HG03025 (cell line): ENCODE data around the gene ATXN7L1.

Source experiments
- ATAC-seq: cut with Tn5 transposase; IDR thresholded peaks from one replicate; pipeline ENCODE4 v1.9.1; 2021; ENCODE audit warnings: mild to moderate bottlenecking, moderate library complexity; ENCODE audit not compliant: unreplicated experiment, low FRiP score

The ATXN7L1 gene

DNA sequence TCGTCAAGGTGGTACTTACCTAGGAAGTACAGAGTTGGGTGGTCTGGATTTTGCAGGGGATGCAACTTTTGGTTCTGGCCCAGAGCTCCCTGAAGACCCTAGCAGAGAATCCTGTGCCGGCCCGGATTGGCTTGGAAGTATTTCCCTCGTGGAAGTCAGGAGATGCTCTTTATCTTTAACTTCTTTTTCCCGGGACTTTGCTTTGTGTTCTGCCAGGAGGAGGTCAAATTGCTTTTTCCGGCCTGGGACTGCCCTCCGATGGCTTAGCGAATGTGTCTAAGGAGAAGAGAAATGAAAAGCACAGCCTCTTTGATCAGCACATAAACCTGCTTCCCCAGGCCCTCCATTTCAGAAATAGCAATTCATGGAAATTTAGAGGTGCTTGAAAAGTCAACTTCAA lies 238.1 kb downstream of the ATXN7L1 start:
- ATAC-seq: no peak

DNA sequence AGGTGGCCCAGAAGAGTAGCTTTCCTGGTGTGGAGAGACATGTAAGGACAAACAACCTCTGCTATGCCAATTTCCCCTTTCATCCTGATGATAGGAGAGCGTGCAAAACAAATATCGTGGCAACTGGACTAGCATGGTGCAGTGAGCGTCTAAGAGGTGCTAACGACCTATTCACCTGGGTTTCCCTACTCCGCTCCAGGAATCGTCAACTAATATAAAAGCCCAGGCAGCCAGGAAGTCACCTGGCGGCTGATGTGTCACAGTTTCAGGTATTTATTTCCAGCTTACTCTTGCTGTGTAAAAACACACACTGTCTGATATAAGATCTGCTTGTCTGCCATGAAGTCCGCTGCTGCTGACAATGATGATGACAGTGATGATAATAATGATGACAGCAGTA lies 238.6 kb downstream of the ATXN7L1 start:
- ATAC-seq: no peak

DNA sequence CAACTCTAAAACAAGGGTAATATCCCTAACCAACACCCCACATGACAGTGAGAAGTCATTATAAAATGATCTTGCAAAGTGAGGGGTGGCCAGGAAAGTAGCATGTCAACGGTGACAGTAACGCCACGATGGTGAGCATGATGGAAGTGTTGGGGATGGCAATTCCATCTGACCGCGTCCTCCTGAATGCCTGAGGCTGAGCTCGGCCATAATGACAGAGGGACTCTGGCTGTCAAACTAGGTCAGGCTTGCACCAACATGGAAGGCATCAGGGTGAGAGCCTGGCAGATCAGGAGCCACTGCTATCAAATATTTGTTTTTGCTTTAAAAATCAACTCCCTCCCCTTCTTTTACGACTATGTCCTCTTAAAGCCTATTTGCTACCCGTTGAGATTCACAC lies 239.4 kb downstream of the ATXN7L1 start:
- no peak for ATAC-seq

DNA sequence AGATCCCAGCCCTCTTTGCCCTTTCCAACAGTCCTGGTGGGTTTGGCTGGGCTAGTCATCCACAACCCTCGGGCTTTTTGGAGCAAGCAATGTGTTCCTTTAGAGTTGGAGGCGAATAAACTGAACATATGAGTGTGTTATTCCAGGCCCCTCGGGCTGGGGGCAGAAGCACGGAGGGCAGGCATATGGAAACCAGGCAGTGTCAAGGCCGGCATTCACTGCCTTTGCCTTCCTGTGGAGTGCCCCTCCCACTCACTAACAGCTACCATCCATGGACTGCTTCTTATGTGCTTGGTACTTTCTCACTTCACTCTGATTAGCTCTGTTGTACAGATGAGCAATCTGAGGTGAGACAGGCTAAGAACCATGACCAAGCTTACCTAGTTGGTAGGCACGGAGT lies 241.2 kb downstream of the ATXN7L1 start:
- ATAC-seq: no peak

DNA sequence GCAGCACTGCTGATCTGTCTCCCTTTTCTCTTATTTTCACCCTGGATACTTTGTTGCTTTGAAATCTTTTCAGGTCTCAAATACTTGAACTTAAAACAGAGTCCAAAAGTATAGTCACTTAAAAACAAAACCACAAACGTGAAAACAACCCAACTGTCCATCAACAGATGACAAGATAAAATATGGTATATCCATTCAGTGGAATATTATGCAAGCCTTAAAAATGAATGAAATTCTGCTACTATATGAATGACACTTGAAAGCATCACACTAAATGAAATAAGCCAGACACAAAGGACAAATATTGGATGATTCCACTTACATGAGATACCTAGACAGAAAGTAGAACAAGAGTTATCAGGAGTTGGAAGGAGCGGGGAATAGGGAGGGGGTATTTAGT lies 250.4 kb downstream of the ATXN7L1 start:
- ATAC-seq: no peak

DNA sequence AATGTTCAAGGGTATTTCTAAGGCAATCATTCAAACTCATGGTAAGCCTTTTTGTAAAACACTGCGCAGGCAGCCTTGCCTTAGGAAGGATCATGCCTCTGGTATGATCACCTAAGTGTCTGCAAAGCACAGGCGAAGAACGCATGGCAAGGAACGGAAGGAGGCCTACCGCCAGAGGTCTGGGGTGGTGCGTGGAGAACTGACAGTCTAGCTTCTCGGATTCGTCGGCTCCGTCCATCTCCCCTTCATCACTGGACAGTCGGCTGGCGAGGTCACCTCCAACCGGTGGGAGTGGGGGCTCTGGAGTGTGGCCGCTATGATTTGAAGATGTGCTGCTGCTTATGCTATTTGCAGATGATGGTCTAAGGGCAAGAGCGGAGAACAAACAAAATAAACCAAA lies 252.5 kb downstream of the ATXN7L1 start:
- ATAC-seq: no peak

DNA sequence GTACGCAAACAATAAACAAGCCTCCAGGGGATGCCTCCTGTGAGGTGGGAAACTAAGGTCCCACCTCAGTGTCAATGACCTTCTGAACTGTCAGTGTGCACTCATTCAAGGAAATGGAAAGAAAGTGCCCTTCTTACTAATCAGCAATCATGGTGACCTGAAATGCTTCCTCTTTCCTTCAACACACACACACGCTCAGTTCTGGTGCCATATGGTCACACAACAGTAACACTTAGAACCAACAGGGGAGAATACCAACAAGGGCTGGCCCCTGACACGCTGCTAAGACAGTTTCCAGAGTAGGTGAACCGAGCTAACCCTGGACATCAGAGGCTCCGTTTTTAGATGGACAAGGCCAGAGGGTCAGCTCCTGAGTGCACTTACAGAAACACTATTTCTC lies 253.0 kb downstream of the ATXN7L1 start:
- no peak for ATAC-seq

DNA sequence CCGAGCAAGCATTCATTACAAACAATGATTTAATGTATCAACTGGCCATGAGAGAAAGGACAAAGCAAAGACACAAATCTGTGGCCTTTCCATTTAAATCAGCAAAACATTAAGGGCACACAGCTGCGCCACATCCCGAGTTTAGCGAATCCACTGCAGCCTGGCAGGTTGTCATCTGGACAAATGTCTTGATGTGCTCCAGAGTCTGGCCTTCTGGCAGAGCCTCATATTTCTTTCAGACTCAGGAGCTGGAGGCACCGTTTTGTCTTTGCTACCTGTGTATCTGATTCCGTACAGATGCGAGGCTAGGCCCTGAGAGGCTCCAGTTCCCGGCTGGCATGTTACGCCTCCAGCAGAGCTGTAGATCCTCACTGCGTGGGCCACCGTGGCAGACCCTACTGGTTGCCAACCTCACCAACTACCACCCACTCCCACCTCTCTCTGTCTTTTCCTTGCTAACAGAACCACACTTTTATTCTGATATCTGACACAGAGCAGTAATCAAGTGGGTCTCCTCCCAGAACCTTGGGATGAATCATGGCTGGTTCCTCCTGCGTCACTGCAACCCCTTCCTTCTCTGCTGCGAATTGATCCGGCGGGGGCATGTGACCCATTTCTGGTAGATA lies 254.2 kb downstream of the ATXN7L1 start:
- no peak for ATAC-seq

DNA sequence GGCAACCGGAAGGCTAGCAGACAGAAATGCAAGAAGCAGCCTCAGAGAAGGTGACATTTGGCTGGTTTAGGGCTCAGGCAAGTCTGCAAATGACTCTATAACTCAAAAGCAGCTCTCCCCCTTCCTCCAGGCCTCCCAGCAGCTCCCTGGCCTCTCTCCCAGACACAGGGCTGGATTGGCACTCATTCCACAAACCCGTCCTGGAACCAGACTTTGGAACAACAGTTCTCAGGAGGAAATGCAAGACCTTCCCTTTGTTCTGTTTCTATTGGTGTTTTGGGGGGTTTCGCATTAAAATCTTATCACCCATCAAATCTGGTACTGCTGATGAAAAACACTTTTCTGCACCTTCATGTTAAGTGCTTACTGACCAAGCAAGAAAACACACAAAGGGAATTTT lies 254.8 kb downstream of the ATXN7L1 start:
- ATAC-seq: no peak

DNA sequence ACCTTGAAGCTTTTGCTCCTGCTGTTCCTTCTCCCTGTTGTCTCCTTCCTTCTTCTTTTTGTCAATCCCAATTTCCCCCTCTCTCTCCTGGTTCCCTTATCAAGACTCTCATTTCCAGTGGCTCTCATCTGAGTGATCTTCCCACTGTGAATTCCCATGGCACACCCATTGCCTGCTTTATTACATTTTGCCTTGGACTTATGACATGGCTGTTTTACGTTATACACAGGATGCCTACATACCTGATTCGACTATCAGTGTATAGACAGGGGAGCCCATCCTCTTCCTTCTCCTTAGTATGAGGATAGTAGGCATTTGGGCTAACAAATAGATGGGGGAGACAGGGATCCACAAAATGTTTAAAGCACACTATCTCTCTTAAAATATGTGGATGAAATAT lies 255.2 kb downstream of the ATXN7L1 start:
- ATAC-seq: no peak

DNA sequence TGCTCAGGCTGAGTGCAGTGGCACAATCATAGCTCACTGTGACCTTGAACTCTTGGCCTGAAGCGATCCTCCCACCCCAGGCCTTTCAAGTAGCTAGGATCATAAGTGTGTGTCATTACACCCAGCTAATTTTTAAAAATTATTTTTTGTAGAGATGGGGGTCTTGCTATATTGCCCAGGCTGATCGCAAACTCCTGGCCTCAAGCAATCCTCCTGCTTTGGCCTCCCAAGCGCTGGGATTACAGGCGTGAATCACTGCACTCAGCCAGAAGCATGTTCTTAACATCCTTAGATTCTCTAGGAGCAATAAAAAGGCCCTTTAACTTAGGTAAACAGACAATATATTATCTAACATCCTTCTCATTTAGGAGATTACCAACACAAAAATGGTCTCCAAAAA lies 256.8 kb downstream of the ATXN7L1 start:
- ATAC-seq: no peak

DNA sequence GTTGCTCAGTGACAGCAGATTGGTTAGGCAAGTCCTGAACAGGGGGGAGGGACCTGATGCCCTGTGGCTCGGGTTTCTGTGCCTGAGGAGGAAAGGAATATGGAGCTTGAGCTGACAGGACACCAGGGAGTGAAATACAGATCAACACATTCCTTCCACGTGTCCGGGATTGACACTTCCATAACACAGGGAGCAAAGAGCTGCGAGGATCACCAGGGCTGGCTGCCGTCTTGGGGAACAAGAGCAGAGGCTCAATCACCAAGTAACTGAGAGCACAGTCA lies 258.4 kb downstream of the ATXN7L1 start:
- ATAC-seq: no peak

DNA sequence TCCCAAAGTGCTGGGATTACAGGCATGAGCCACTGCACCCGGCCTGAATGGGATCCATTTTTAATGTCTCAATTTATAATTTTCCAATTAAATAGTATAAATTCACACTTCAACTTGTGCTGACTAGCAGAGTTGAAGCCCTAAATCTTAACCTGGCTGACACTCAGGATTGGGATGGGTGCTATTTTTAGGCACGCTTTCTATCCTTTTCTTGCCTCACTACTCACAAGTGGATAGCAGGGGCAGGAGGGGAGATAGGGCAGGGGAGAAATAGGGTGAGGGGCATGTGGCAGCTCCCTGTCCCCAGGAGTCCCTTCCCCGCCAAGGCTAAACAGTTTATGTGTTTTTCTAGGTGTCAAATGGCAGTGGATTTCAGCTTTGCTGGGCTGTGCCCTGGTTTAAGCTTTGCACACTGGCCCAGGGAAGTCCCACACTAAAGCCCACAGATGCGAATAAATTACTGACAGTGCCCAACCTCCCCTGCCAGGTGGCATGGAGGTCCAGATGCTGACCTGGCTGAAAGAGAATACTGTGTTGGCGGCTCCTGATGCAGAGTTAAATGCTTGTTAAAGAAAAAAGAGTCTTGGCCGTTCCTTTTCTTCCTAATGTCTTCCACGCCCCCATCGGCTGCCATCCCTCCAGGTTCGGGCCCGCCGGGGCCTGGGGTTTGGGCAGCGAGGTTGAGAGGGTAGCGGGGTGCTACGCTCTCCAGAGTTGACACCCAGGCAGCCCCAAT lies 259.0 kb downstream of the ATXN7L1 start:
- ATAC-seq: no peak

DNA sequence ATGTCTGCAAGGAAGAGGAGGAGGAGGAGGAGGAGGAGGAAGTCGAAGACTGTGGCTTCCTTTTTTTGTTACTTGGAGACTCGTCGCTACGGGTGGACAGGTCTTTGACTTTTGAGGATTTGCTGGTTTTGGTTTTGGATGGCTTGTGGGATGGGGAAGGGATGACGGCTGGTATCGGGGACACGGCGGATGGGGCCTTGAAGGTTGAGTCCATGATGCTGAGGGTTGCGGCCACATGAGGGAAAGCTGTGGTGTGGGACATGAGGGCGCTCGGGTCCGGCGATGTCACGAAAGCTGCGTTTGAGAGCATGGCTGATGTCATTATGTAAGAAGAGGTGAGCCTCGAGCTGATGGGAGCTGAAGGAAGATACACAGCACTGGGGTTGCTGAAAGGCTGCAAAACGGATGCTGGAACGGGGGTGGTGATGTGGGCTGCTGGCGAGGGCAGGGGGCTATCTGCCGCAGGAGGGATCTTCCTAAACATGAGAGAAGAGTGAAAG lies 262.0 kb downstream of the ATXN7L1 start:
- no peak for ATAC-seq

DNA sequence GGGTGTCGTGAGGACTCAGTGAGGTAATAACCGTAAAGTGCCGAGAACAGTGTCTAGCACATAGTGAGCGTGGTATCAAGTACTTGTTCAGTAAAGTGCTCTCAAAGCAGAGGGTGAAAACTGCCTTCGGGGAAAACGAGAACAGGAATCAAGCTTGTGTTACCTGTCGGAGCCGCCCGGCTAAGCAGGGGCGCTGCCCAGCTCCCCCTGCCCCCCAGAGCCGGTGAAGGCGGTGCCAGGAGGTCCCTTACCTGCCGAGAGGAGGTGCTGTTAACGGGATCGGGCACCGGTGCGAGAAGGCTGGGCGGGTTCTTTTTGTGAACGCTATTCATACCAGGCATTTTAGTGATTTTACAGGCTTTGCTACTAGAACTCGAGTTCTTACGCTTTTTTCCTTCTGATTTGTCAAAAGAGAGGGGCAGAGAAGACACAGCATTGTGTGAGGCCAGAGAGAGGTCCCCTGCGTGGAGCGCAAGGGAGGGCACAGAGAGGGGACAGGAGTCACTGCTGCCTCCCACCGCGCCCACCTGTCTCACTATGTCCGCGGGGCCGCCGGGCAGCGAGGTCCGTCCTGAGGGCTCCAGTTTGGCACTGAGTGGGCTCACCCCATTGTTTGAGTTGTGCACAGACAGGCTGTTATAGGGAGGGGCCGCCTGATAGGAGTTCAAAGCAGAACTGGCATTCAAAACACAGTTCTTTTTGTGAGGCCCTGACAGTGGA lies 262.6 kb downstream of the ATXN7L1 start:
- no peak for ATAC-seq

DNA sequence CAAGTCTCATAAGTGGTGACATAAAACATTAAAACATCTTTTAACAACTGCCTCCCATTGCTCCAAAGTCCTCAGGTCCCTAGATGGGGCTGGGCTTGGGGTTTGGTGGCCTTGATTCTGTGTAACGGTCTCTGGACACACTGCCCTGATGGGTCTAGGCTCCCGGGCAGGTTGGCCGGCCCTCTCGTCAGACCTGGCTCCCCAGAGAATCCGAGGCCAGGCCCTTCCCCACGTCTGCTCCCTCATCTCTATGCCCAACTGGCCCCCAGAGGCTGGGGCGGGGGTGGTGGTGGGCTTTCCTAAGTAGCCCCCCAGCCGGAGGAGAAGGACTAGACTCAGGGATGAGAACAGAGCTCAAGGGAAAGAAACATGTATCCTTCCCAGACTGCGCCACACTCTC lies 263.6 kb downstream of the ATXN7L1 start:
- ATAC-seq: no peak

DNA sequence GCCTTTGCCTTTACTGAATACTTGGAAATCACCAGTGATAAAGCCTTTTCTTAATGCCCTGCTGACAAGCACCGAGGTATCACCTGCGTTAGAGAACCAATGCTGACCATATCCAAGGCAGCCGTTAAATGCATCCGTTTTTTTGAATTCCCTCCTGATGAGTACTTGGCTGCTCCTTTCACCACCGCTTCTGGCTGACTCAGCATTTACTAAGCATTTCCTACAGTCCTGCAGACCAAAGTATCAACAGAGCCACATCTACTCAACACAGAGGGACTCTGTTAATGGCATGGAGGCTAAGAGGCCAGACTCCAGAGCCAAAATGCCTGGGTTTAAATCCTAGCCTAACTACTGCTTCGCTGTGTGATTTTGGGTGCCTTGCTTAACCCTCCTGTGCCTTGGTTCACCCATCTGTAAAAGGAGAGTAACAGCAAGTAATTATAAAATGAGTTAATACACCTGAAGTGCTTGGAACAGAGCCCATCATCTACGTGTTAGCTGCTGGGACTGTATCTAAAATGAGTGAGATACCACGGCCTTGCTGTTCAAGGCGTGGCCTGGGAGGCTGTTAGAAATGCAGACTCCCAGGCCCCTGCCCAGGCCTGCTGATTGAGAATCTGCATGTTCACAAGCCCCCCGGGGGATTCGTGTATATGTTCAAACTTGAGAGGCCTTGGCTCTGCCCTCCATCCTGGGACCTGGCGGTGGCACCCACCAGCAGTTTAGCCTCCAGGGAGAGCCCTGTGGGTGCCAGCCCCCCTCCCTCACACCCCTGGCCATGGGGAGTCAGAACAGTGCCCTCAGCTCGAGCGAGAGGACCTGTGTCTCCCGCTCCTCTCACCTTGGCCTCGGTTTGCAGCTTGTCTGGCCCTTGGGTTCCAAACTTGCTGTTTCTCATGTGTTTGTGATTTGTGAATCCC lies 264.3 kb downstream of the ATXN7L1 start:
- ATAC-seq: no peak

DNA sequence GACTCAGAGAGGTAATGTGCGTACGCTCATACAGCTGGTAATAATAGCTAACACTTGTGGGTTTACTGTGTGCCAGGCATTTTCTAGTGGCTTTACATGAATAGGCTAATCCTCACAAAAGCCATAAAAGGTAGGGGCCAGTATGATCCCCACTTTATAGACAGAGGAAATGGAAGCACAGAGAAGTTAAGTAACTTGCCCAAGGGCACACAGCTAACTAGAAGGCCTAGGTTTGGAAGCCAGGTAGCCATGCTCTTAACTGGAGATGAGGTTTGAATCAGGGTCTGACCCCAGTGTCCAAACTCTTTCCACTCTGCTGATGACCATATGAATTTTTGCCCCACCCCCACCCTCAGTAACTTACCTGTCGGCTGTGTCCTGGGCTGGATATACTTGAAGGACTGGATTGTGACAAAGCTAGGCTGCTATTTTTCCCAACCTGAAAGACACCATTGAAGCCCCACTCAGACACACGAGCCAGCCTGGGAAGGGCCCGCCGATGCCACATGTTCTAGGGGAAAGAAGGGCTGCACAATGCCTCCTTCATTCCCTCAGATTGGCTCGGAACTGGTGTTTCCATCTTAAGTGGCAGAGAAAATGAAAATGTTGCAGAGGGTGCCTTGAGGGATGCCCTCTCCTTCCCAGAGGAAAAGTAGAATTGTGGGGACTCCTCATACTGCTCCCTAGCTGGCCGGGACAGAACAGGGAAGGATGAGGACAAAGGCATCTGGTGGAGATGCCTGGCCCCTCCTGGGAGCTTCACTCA lies 266.1 kb downstream of the ATXN7L1 start:
- no peak for ATAC-seq

DNA sequence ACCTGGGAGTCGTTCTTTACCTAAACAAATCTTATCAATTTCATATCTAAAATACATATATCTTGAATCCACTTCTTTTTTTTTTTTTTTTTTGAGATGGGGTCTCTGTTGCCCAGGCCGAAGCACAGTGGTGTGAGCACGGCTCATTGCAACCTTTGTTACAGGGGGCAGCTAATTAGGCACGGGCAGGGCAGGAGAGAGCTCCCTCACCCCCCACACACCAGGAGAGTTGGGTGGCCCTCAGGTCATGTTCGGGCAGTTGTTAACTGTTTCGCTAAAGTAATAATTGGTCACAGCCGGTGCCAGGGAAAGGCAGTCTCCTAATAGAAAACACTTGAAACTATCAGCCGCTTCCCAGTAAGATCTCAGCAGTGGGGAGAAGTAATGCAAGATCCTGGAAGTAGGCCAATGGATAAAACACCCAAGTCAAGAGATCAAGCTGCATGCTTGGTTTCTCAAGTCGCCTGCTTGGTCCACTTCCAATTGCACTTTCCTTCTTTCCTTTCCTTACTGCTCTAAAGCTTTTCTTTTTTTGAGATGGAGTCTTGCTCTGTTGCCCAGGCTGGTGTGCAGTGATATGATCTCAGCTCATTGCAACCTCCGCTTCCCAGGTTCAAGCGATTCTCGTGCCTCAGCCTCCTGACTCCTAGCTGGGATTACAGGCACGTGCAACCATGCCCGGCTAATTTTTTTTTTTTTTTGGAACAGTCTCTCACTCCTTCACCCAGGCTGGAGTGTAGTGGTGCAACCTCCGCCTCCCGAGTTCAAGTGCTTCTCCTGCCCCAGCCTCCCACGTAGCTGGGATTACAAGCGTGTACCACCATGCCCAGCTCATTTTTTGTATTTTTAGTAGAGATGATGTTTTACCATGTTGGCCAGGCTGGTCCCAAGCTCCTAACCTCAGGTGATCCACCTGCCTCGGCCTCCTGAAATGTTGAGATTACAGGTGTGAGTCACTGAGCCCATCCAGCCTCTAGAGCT lies 273.8 kb downstream of the ATXN7L1 start:
- no peak for ATAC-seq
